K562 (cell line): Measurements from ENCODE around the gene MMS19. TPM values are rescaled to one million over a fixed set of nuclear protein-coding genes. Genes with fewer than 3 reads are reported as not detected.
A peak's percentile ranks its signal among the peaks of the same experiment; 100 is the strongest.

Experiments
- ATAC-seq: fragments of 200-7000 bp; cut with Tn5 transposase; 3 replicates; pipeline ENCODE4 v1.9.1; 2020; ENCODE audit warnings: moderate library complexity
- BruUV-seq: library from RNA; stranded (reverse); fragments of 400-500 nt; replicated peaks from 2 replicates; lab custom pipeline; 2021; lab: Mats Ljungman, UMichigan
- CTCF ChIA-PET: fragments of 300-600 bp; formaldehyde crosslinking; extraction: SDS; loops from one replicate; lab custom pipeline; 2021; ENCODE audit warnings: low intra/inter-chr PET ratio; lab: Yijun Ruan, JAX
- POLR2A ChIA-PET: fragments of 300-600, 350-650 bp; sonication (Branson Sonifier 250); formaldehyde crosslinking; extraction: SDS; loops from one replicate; lab custom pipeline; 2021; ENCODE audit warnings: antibody characterized with exemption, inconsistent platforms; lab: Yijun Ruan, JAX
- DNase-seq, 4 experiments: peaks; one replicate each; pipeline versions ENCODE4 v3.0.0 to v3.0.0-alpha.2; 2011 to 2018; ENCODE audit warnings: low spot score in 3 of 4, mixed read lengths in 3 of 4; ENCODE audit errors: extremely low read depth in 1 of 4
- FAIRE-seq: peaks from 2 replicates; lab custom pipeline; 2011; peaks lifted over from hg19 to GRCh38; lab: Jason Lieb, UNC
- H2AFZ ChIP-seq: 2 replicates; pipeline ENCODE4 v1.6.0; 2011; ENCODE audit warnings: low read depth, low read length, control low read depth, inconsistent platforms
- H3K27ac ChIP-seq: fragments of 200-600 bp; 3 replicates; pipeline ENCODE4 v1.8.0; 2011; ENCODE audit warnings: low read depth, mild to moderate bottlenecking, control low read depth, inconsistent platforms, low read length, moderate library complexity, mixed read lengths; ENCODE audit errors: extremely low read depth
- H3K27me3 ChIP-seq, 2 experiments: fragments of 300-600 bp in 1 of 2; 2 replicates in 1 of 2; 3 replicates in 1 of 2; pipeline versions ENCODE4 v1.6.0 to v1.8.0; 2011; ENCODE audit warnings: inconsistent platforms in 2 of 2, low read length in 2 of 2, mild to moderate bottlenecking in 1 of 2, mixed read lengths in 1 of 2, moderate library complexity in 1 of 2; ENCODE audit not compliant: control insufficient read depth in 2 of 2, insufficient read depth in 2 of 2
- H3K36me3 ChIP-seq: fragments of 300-600 bp; 3 replicates; pipeline ENCODE4 v1.8.0; 2011; ENCODE audit warnings: mild to moderate bottlenecking, low read length, inconsistent platforms; ENCODE audit not compliant: control insufficient read depth, insufficient read depth
- H3K4me1 ChIP-seq, 2 experiments: fragments of 200-600 bp in 1 of 2; replicated peaks in 1 of 2; 2 replicates in 1 of 2; 3 replicates in 1 of 2; pipeline versions ENCODE4 v1.5.1 to v1.8.0; 2011; ENCODE audit warnings: inconsistent platforms in 2 of 2, low read length in 2 of 2, mild to moderate bottlenecking in 1 of 2, mixed read lengths in 1 of 2, moderate library complexity in 1 of 2; ENCODE audit not compliant: control insufficient read depth in 2 of 2, insufficient read depth in 2 of 2
- H3K4me2 ChIP-seq: 2 replicates; pipeline ENCODE4 v1.6.1; 2011; ENCODE audit warnings: low read length, control low read depth, inconsistent platforms, mixed read lengths; ENCODE audit not compliant: insufficient read depth
- H3K4me3 ChIP-seq: fragments of 200-600 bp; sonication (generic), shearing (Covaris generic); 2 replicates; pipeline ENCODE4 v1.5.1; 2016; ENCODE audit warnings: control low read depth, inconsistent platforms
- H3K79me2 ChIP-seq: fragments of 200-600 bp; 3 replicates; pipeline ENCODE4 v1.8.0; 2011; ENCODE audit warnings: low read length, inconsistent platforms; ENCODE audit not compliant: control insufficient read depth, insufficient read depth
- H3K9ac ChIP-seq, 2 experiments: 2 replicates each; pipeline versions ENCODE4 v1.6.0 to v1.6.1; 2011; ENCODE audit warnings: low read depth in 2 of 2, low read length in 2 of 2, control low read depth in 1 of 2, inconsistent platforms in 1 of 2, mild to moderate bottlenecking in 1 of 2, mixed read lengths in 1 of 2; ENCODE audit not compliant: insufficient read depth in 1 of 2
- H3K9me1 ChIP-seq: one replicate; pipeline ENCODE4 v1.6.0; 2011; ENCODE audit warnings: inconsistent platforms, mild to moderate bottlenecking, low read length, moderate library complexity; ENCODE audit not compliant: control insufficient read depth, insufficient read depth
- H3K9me3 ChIP-seq: replicated peaks from 2 replicates; pipeline ENCODE4 v1.5.1; 2011; ENCODE audit warnings: low read depth, low read length, inconsistent platforms; ENCODE audit not compliant: control insufficient read depth, insufficient read depth
- H4K20me1 ChIP-seq: replicated peaks from 2 replicates; pipeline ENCODE4 v1.6.1; 2011; ENCODE audit warnings: low read length, inconsistent platforms, mixed read lengths; ENCODE audit not compliant: control insufficient read depth, insufficient read depth
- NCOA4 ChIP-seq: fragments of 450-650 bp; IDR thresholded peaks from 2 replicates; pipeline ENCODE4 v1.6.1; 2018; ENCODE audit warnings: mild to moderate bottlenecking; ENCODE audit not compliant: partially characterized antibody
- RFX1 ChIP-seq: fragments of 450-650 bp; IDR thresholded peaks from 2 replicates; pipeline ENCODE4 v1.6.1; 2016; ENCODE audit warnings: mild to moderate bottlenecking, moderate library complexity
- SPI1 ChIP-seq: IDR thresholded peaks from 2 replicates; pipeline ENCODE4 v1.6.1; 2011; ENCODE audit warnings: low read depth, low read length, control low read depth, borderline replicate concordance
- ZNF146 ChIP-seq: IDR thresholded peaks from one replicate; pipeline ENCODE4 v1.6.1; 2018; ENCODE audit warnings: missing compliant biosample characterization; ENCODE audit not compliant: unreplicated experiment
- WGBS: fragments of 100-300 bp; shearing (Covaris generic); methylation state at CpG from one replicate; pipeline ENCODE4 v1.1.6; 2016; ENCODE audit warnings: low coverage, mixed read lengths; ENCODE audit not compliant: insufficient coverage; ENCODE audit errors: missing lambda C conversion rate; 5-methylcytosine and 5-hydroxymethylcytosine counted together
- in situ Hi-C: fragments of 300-500 bp; cut with MboI; formaldehyde crosslinking; loops from 4 replicates; pipeline ENCODE4 v1.15.0; 2018; ENCODE audit warnings: inconsistent platforms, mixed read lengths
- intact Hi-C: fragments of 100-400 bp; cut with micrococcal nuclease; formaldehyde crosslinking; loops from 2 replicates; pipeline ENCODE4 v1.14.2; 2022
- polyA plus RNA-seq, 8 experiments: library from polyadenylated mRNA; depleted of rRNA in 4 of 8; stranded (reverse) in 5 of 8; unstranded in 3 of 8; fragments of >200 nt; fragmentation: Nextera tagmentation in 2 of 8; fragmentation: Illumina TruSeq in 1 of 8; extraction: Ambion mirVana in 2 of 8; extraction: Trizol in 1 of 8; gene quantifications; 2 replicates each; pipeline versions ENCODE4 v1.2.1 to v1.2.3, GENCODE V29; 2011 to 2014; ENCODE audit warnings: inconsistent platforms in 1 of 8, missing spikeins in 1 of 8
- total RNA-seq, 7 experiments: library from RNA; depleted of rRNA in 6 of 7; stranded (reverse); fragments of >200 nt in 6 of 7; fragmentation: Illumina TruSeq in 2 of 7; extraction: Trizol in 2 of 7; gene quantifications; 2 replicates each; pipeline versions ENCODE4 v1.2.1 to v1.2.3, GENCODE V29; 2011 to 2021; ENCODE audit warnings: low replicate concordance in 1 of 7

The MMS19 gene
- total and polyA plus RNA-seq, 9 of the 15 experiments (the other 6 are each of a cell fraction or from before 2014, with no cell fraction given) = 40.1 to 110 (median 62.9) TPM

DNA sequence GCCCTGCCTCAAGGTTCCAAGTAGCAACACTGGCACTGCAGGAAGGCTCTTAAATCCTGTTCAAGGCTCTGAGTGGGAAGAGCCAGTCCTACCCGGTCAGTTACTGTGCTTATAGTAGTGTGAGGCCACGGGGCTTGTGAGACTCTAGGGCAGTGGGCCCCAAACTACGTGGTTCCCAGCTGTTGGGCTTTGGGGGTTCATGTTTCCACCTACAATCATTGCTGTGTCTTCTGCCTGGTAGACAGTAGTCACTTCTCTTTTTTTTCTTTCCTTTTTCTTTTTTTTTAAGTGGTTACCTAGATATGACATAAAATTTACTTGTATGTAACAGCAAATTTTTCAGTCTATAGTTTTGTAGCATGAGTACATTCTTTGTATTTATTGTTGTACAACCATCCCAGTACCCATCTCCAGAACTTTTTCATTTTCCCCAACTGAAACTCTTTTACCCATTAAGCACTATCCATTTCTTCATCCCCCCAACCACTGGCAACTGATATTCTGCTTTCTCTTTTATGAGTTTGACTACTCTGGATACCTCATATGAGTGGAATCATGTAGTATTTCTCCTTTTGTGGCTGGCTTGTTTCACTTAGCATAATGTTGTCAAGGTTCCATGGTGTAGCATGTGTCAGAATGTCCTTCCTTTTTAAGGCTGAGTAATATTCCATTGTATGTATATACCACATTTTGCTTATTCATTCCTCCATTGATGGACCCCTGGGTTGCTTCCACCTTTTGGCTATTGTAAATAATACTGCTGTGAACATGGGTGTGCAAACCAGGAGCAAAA is 8.2 kb upstream of the MMS19 start:
- intact Hi-C loops = no loop called here
- H4K20me1 ChIP-seq = no peaks in the 10 kb centered on the region; the same call in 1 of the 2 replicates
- ChIA-PET POLR2A (interaction anchor here (1.0 kb wide), 1 partner anchor 9 kb away, joined by 5 read pairs; no protein-coding TSS in a partner anchor), CTCF (no interaction called here)
- H3K27me3 ChIP-seq = peaks cover 0 to 5% of the 10 kb centered on the region in 2 experiments; a peak in 2 of 5 replicates
- ATAC-seq (no peak), FAIRE-seq (no peak), DNase-seq (no peak)
- H3K9me1 ChIP-seq = no peaks in the 10 kb centered on the region
- in situ Hi-C loops = no loop called here
- no peak overlapping the region for H3K4me3 ChIP-seq
- no peaks in the 10 kb centered on the region for H3K36me3 ChIP-seq
- H3K27ac ChIP-seq = no peak overlapping the region
- BruUV-seq = no TSS peak
- 3% methylated on average over 3 of the region's 3 CpGs for WGBS
- H3K4me1 ChIP-seq = no peaks in the 10 kb centered on the region; a peak in 1 of 5 replicates
- H2AFZ ChIP-seq = no peak overlapping the region
- no peak for TF ChIP-seq RFX1
- TF ChIP-seq ZNF146 (CRISPR knock-in tag) = peak; percentile 60
- H3K79me2 ChIP-seq = no peaks in the 10 kb centered on the region
- H3K9me3 ChIP-seq = no peaks in the 10 kb centered on the region
- H3K4me2 ChIP-seq = no peak overlapping the region
- no peak overlapping the region for H3K9ac ChIP-seq

DNA sequence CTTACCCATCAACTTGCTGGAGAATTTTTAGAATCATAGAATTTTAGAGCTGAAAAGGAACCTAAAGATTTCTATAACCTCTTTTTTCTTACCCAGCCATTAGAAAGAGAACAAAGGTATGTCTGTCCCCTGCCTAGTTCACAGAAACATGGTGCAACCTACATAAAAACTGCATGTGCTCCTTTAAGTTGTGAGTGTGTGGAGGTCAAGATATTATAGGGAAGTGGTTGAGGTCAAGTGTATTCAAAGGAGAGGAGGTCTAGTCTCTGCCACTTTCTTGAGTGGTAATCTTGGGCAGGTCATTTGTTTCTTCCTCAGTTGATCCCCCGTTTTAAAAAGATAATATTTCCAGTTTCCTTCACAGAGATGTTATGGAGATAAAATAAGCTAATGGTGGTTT is 6.9 kb upstream of the MMS19 start:
- BruUV-seq = no TSS peak

More for the DNA sequence above, 6.9 kb upstream of the MMS19 start:
- intact Hi-C loops (no loop called here), in situ Hi-C loops (no loop called here)
- Histone ChIP-seq H3K27me3 (peaks cover under 1 to 14% of the 10 kb centered on the region in 2 experiments; a peak in 3 of 5 replicates), H3K79me2 (no peaks in the 10 kb centered on the region), H3K9ac (no peak overlapping the region), H3K4me2 (no peak overlapping the region), H3K4me1 (no peaks in the 10 kb centered on the region; a peak in 1 of 5 replicates), H3K27ac (no peak overlapping the region), H3K4me3 (no peak overlapping the region), H3K36me3 (no peaks in the 10 kb centered on the region), H3K9me3 (no peaks in the 10 kb centered on the region), H3K9me1 (no peaks in the 10 kb centered on the region), H4K20me1 (peaks cover under 1% of the 10 kb centered on the region; the same call in 1 of the 2 replicates), H2AFZ (no peak overlapping the region)
- ATAC-seq (no peak), FAIRE-seq (no peak), DNase-seq (no peak)
- TF ChIP-seq SPI1 = 0 out of 2 replicates have a peak, but pooled peaks have one; percentile 40
- TF ChIP-seq NCOA4 = no peak
- 0% methylated on average over 1 of the region's 1 CpG for WGBS
- ChIA-PET POLR2A (no interaction called here), CTCF (no interaction called here)
